ENCODE data around the gene CYP2C18. TPM values are rescaled to one million over a fixed set of nuclear protein-coding genes. Genes with fewer than 3 reads are reported as not detected.
"Not testable (repeated sequence)": the region's sequence is repeated elsewhere in the genome, so short reads cannot be mapped to it uniquely, and the experiment has no call there.

CYP2C18 gene
- total RNA-seq, 2 experiments from 2014 or later = 0.27 to 0.71 TPM

GRCh38 chr10:94760586-94761178 lies 77.2 kb downstream of the CYP2C18 start:
- H3K27me3 Mint-ChIP-seq = no peaks in the 10 kb centered on the region
- POLR2A ChIA-PET = no interaction called here

GRCh38 chr10:94762393-94762792 lies 78.9 kb downstream of the CYP2C18 start, which contains the start of gene CYP2C19:
Gene CYP2C19, plus strand, starts transcription at chr10:94762681. Its CDS starts 25 bp downstream, at chr10:94762706.
- ChIA-PET POLR2A (no interaction called here), CTCF (no interaction called here)
- no peaks in the 10 kb centered on the region for H3K4me1 Mint-ChIP-seq (ENCODE audit: low read depth)
- H3K4me3 Mint-ChIP-seq = no peak within 1 kb of the TSS
- H3K27ac Mint-ChIP-seq = no peak within 1 kb of the TSS
- H3K9me3 Mint-ChIP-seq = no peaks in the 10 kb centered on the region
- DNase-seq = no peak
- H3K27me3 Mint-ChIP-seq = no peaks in the 10 kb centered on the region
- H3K36me3 Mint-ChIP-seq = no peaks in the 10 kb centered on the region
- intact Hi-C loops (cut with micrococcal nuclease) = no loop called here

More at GRCh38 chr10:94760586-94761178, 77.2 kb downstream of the CYP2C18 start:
- no peak overlapping the region for H3K4me3 Mint-ChIP-seq
- no peaks in the 10 kb centered on the region for H3K36me3 Mint-ChIP-seq
- DNase-seq = no peak
- intact Hi-C loops (cut with micrococcal nuclease) = no loop called here
- no peaks in the 10 kb centered on the region for H3K4me1 Mint-ChIP-seq (ENCODE audit: low read depth)
- no peak overlapping the region for H3K27ac Mint-ChIP-seq
- no peaks in the 10 kb centered on the region for H3K9me3 Mint-ChIP-seq
- CTCF ChIA-PET = no interaction called here

GRCh38 chr10:94775425-94775824 lies 91.9 kb downstream of the CYP2C18 start:
- H3K27me3 Mint-ChIP-seq; POLR2A ChIA-PET; H3K36me3 Mint-ChIP-seq; DNase-seq; CTCF ChIA-PET; H3K27ac Mint-ChIP-seq; intact Hi-C loops (cut with micrococcal nuclease); H3K4me3 Mint-ChIP-seq; H3K4me1 Mint-ChIP-seq (ENCODE audit: low read depth); H3K9me3 Mint-ChIP-seq: not testable (repeated sequence)

GRCh38 chr10:94777886-94778458 lies 94.4 kb downstream of the CYP2C18 start:
- ChIA-PET POLR2A (no interaction called here), CTCF (no interaction called here)
- H3K4me1 Mint-ChIP-seq (ENCODE audit: low read depth) = no peaks in the 10 kb centered on the region
- H3K27me3 Mint-ChIP-seq = no peaks in the 10 kb centered on the region
- no peak for DNase-seq
- peaks cover 3% of the 10 kb centered on the region for H3K9me3 Mint-ChIP-seq
- no peaks in the 10 kb centered on the region for H3K36me3 Mint-ChIP-seq
- no peak overlapping the region for H3K27ac Mint-ChIP-seq
- intact Hi-C loops (cut with micrococcal nuclease) = no loop called here
- no peak overlapping the region for H3K4me3 Mint-ChIP-seq

- H3K4me1 Mint-ChIP-seq (ENCODE audit: low read depth) = no peaks in the 10 kb centered on the region
- intact Hi-C loops (cut with micrococcal nuclease) = no loop called here
- no peaks in the 10 kb centered on the region for H3K36me3 Mint-ChIP-seq
- ChIA-PET CTCF (no interaction called here), POLR2A (no interaction called here)
- H3K4me3 Mint-ChIP-seq = no peak overlapping the region
- H3K27me3 Mint-ChIP-seq = no peaks in the 10 kb centered on the region
- no peak overlapping the region for H3K27ac Mint-ChIP-seq
- H3K9me3 Mint-ChIP-seq = peaks cover 3% of the 10 kb centered on the region
- no peak for DNase-seq
Measured at GRCh38 chr10:94780844-94781243, 97.3 kb downstream of the CYP2C18 start.

- no peaks in the 10 kb centered on the region for H3K4me1 Mint-ChIP-seq (ENCODE audit: low read depth)
- no peak overlapping the region for H3K27ac Mint-ChIP-seq
- H3K36me3 Mint-ChIP-seq = no peaks in the 10 kb centered on the region
- H3K27me3 Mint-ChIP-seq = no peaks in the 10 kb centered on the region
- intact Hi-C loops (cut with micrococcal nuclease) = no loop called here
- no peak for DNase-seq
- H3K4me3 Mint-ChIP-seq = no peak overlapping the region
- CTCF ChIA-PET = no interaction called here
- POLR2A ChIA-PET = no interaction called here
- H3K9me3 Mint-ChIP-seq = peaks cover 3% of the 10 kb centered on the region
Measured at GRCh38 chr10:94784256-94784655, 100.7 kb downstream of the CYP2C18 start.

- intact Hi-C loops (cut with micrococcal nuclease) = no loop called here
- no peak overlapping the region for H3K4me3 Mint-ChIP-seq
- no peaks in the 10 kb centered on the region for H3K36me3 Mint-ChIP-seq
- DNase-seq = no peak
- H3K27ac Mint-ChIP-seq = no peak overlapping the region
- H3K27me3 Mint-ChIP-seq = no peaks in the 10 kb centered on the region
- H3K9me3 Mint-ChIP-seq = peaks cover 6% of the 10 kb centered on the region
- H3K4me1 Mint-ChIP-seq (ENCODE audit: low read depth) = no peaks in the 10 kb centered on the region
- CTCF ChIA-PET = no interaction called here
- POLR2A ChIA-PET = no interaction called here
Measured at GRCh38 chr10:94785211-94785610, 101.7 kb downstream of the CYP2C18 start.

Other genes starting within 250 kb of the CYP2C18 start
- gene HELLS, start 137.9 kb upstream of the CYP2C18 start, total RNA-seq = 100 to 1,000 TPM; 135 to 141 TPM
- under 1 TPM; 0.52 to 0.53 TPM for gene CYP2C19, start 79.0 kb downstream of the CYP2C18 start, total RNA-seq

All from activated CD4-positive, alpha-beta memory T cell treated with anti-CD3 and anti-CD28 coated beads for 36 hours (primary cell).